HL-60 (cell line): ENCODE measurements around the gene TAPBPL.

Experiments
- CTCF ChIP-seq: IDR thresholded peaks from one replicate; pipeline ENCODE4 v1.5.1; 2011; ENCODE audit warnings: low read length, control low read depth, inconsistent platforms; ENCODE audit not compliant: insufficient read depth
- GABPA ChIP-seq: IDR thresholded peaks from 2 replicates; pipeline ENCODE4 v1.6.1; 2012; ENCODE audit warnings: low read depth
- POLR2AphosphoS5 ChIP-seq: IDR thresholded peaks from 2 replicates; pipeline ENCODE4 v1.6.1; 2012; ENCODE audit warnings: low read depth
- REST ChIP-seq: IDR thresholded peaks from 2 replicates; pipeline ENCODE4 v1.6.1; 2012; ENCODE audit warnings: low read depth; ENCODE audit not compliant: insufficient replicate concordance
- SPI1 ChIP-seq: IDR thresholded peaks from 2 replicates; pipeline ENCODE4 v1.6.1; 2012; ENCODE audit warnings: low read depth, mild to moderate bottlenecking, borderline replicate concordance

- TF ChIP-seq CTCF = no peak
- no peak for TF ChIP-seq REST
- no peak for TF ChIP-seq GABPA
- TF ChIP-seq POLR2AphosphoS5 = no peak
- no peak for TF ChIP-seq SPI1
Measured at GRCh38 chr12:6435961-6436715, 15.7 kb upstream of the TAPBPL start.
